ENCODE measurements around the gene GABBR2.
"Not testable (repeated sequence)": the region's sequence is repeated elsewhere in the genome, so short reads cannot be mapped to it uniquely, and the experiment has no call there.

DNA sequence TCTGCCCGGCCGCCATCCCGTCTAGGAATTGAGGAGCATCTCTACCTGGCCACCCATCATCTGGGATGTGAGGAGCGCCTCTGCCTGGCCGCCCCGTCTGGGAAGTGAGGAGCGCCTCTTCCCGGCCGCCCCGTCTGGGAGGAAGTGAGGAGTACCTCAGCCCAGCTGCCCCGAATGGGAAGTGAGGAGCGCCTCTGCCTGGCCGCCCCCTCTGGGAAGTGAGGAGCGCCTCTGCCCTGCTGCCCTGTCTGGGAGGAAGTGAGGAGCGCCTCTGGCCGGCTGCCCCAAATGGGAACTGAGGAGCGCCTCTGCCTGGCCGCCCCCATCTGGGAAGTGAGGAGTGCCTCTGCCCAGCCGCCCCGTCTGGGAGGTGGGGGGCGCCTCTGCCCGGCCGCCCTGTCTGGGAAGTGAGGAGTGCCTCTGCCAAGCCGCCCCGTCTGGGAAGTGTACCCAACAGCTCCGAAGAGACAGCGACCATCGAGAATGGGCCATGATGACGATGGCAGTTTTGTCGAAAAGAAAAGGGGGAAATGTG is 244.5 kb downstream of the GABBR2 start:
- TF ChIP-seq JUND (IDR thresholded peaks at IDR 0.05); NFIC (IDR thresholded peaks at IDR 0.05; ENCODE audit: borderline replicate concordance); TAF1 (IDR thresholded peaks at IDR 0.05; ENCODE audit: borderline replicate concordance, low read depth, low read length); GABPA (IDR thresholded peaks at IDR 0.05; ENCODE audit: low read depth); MXI1 (IDR thresholded peaks at IDR 0.05; ENCODE audit: low read depth, low read length); EP300 (IDR thresholded peaks at IDR 0.05; ENCODE audit: borderline replicate concordance in 1 of 2, low read depth in 1 of 2, low read length in 1 of 2); RAD21 (IDR thresholded peaks at IDR 0.05; ENCODE audit: low read length): not testable (repeated sequence)
- TF ChIP-seq, protein P1, sequence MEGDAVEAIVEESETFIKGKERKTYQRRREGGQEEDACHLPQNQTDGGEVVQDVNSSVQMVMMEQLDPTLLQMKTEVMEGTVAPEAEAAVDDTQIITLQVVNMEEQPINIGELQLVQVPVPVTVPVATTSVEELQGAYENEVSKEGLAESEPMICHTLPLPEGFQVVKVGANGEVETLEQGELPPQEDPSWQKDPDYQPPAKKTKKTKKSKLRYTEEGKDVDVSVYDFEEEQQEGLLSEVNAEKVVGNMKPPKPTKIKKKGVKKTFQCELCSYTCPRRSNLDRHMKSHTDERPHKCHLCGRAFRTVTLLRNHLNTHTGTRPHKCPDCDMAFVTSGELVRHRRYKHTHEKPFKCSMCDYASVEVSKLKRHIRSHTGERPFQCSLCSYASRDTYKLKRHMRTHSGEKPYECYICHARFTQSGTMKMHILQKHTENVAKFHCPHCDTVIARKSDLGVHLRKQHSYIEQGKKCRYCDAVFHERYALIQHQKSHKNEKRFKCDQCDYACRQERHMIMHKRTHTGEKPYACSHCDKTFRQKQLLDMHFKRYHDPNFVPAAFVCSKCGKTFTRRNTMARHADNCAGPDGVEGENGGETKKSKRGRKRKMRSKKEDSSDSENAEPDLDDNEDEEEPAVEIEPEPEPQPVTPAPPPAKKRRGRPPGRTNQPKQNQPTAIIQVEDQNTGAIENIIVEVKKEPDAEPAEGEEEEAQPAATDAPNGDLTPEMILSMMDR (IDR thresholded peaks at IDR 0.05), result not testable (repeated sequence)
